Measurements from ENCODE around the gene UBIAD1.

UBIAD1 gene

DNA sequence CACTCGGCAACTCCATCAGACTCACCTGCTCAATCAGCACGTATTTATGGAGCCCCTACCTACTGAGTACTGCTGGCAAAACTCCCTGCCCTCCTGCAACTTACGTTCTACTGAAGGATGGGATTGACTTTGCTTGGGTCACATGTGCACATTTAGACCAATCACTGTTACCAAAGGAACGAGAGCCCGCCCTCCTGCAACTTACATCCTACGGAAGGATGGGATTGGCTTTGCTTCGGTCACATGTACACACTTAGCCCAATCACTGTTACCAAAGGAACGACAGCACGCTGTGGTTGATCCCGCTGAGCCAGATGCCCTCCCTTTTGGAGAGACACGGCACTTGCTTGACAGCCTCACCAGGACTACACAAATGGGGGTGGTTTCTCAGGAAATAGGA, 46.0 kb downstream of the UBIAD1 start:
- TF ChIP-seq, protein P1, sequence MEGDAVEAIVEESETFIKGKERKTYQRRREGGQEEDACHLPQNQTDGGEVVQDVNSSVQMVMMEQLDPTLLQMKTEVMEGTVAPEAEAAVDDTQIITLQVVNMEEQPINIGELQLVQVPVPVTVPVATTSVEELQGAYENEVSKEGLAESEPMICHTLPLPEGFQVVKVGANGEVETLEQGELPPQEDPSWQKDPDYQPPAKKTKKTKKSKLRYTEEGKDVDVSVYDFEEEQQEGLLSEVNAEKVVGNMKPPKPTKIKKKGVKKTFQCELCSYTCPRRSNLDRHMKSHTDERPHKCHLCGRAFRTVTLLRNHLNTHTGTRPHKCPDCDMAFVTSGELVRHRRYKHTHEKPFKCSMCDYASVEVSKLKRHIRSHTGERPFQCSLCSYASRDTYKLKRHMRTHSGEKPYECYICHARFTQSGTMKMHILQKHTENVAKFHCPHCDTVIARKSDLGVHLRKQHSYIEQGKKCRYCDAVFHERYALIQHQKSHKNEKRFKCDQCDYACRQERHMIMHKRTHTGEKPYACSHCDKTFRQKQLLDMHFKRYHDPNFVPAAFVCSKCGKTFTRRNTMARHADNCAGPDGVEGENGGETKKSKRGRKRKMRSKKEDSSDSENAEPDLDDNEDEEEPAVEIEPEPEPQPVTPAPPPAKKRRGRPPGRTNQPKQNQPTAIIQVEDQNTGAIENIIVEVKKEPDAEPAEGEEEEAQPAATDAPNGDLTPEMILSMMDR (conservative IDR thresholded peaks at IDR 0.05; ENCODE audit: low read depth) = no peak
- DNase-seq (ENCODE audit: low spot score) = no peak
- H3K27ac ChIP-seq = no peak overlapping the region
- ChIA-PET POLR2A (ENCODE audit: low non-redundant PET) (no interaction called here), CTCF (interaction anchor here (0.6 kb wide), 1 partner anchor 40 kb away, joined by 4 read pairs; no protein-coding TSS in a partner anchor)

DNA sequence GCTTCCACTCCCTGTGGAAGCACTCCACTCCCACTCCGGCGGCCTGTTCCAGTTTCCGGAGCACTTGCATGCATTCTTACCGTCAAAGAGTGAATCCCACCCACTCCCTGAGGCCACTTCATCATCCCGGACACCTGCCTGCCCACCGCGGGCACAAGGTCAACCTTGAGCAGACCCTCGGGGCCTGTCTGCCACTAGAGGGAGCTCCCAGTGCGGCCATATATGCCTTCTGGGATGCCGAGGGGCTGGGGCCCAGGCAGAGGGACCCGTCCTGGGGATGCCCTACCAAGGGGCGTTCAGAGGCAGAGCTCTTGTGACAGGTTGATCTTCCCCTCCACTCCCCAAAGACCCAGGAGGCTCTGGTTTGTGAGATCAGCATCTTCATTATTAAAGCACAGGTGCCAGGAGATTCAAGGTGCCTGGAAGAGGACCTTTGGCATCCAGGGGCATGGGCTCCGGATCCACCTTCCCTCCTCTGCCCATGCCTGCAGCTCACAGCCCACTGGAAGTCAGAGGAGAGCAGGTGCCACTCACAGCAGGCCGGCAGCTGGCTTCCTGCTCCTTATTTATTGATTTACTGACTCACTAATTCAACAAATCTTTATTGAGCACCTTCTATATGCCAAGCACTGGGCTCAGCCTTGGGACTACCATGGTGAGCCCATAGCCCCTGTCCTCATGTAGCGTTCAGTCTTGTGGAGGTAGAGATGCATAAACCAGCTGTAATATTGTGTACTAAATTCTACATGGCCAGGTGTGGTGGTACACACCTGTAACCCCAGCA, 47.3 kb downstream of the UBIAD1 start:
- TF ChIP-seq, protein P1 (conservative IDR thresholded peaks at IDR 0.05; ENCODE audit: low read depth) = no peak; the same call in 1 of the 2 replicates
- POLR2A ChIA-PET (ENCODE audit: low non-redundant PET) = no interaction called here
- H3K27ac ChIP-seq = no peak overlapping the region
- DNase-seq (ENCODE audit: low spot score) = no peak
- CTCF ChIA-PET = interaction anchor here (0.6 to 1.1 kb wide), 4 partner anchors 8 to 534 kb away, joined by 3 read pairs; no protein-coding TSS in a partner anchor

DNA sequence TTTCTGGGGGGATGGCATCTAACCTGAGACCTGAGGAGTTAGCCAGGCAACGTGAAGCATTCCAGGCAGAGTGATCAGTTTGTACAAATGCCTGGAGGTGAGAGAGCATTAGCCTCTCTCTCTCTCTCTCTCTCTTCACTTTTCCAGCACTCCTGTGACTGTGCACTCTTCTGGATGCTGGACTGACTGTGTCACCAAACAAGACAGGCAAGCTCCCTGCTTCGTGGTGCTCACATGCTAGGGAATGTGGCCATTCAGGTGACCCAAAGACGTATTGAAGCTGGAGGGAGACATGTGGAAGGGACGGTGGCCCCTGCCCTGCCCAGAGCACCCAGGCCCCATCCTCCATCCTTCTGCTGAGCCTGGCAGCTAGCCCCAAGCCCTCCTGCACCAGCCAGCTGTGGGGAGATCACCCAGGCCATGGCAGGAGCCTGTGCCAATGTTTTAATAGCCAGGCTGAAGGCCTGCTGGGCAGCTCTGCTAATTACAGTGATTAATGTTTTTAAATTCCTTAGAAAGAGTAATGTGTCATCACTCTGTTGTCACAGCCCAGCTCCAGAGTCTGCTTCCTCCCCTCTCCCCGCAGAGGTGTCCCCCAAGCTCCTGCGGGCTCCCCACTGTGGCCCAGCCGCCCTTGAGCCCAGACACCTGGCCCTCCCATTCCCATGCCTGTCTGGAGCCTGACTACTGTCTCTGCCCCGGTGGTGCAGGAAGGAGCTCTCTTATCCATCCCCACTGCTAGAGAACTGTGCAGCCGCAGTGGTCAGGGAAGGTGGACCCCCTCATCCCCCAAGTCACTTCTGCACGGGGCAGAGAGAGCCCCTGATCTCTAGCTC, 48.9 kb downstream of the UBIAD1 start:
- no peak for DNase-seq (ENCODE audit: low spot score)
- TF ChIP-seq, protein P1 (conservative IDR thresholded peaks at IDR 0.05; ENCODE audit: low read depth) = no peak
- ChIA-PET POLR2A (ENCODE audit: low non-redundant PET) (no interaction called here), CTCF (interaction anchor here (0.5 to 1.1 kb wide), 5 partner anchors 9 to 706 kb away, joined by 3 read pairs; no protein-coding TSS in a partner anchor)
- no peak overlapping the region; the same call in 1 of the 2 replicates for H3K27ac ChIP-seq

DNA sequence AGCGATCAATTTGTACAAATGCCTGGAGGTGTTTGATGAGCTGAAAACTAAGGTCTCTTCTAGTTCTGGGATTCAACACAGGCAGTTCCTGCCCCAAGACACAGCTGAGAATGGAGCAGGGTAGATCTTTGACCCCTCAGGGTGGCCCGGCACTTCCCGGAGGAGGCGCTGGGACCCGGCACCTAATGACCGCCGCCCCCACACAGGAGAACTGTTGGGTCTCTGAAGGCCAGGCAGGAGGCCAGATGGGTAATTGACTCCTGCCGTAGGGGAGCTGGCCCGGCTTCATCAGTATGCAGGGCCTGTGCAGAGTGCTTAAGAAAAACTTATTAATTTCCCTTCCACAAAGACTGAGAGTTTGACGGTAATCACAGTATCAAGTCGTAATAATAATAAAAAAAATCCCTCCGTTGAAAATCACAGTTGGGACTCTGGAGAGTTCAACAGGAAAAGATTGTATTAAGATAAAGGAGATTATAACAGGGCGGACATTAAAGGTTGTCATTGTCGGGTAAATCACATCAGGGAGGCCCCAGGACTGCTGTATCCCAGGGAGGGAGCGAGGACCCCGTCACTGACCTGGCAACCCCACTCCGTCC, 51.7 kb downstream of the UBIAD1 start:
- no peak overlapping the region for H3K27ac ChIP-seq
- ChIA-PET CTCF (interaction anchor here (0.6 kb wide), 1 partner anchor 321 kb away, joined by 3 read pairs; no protein-coding TSS in a partner anchor), POLR2A (ENCODE audit: low non-redundant PET) (no interaction called here)
- DNase-seq (ENCODE audit: low spot score) = no peak
- TF ChIP-seq, protein P1 (conservative IDR thresholded peaks at IDR 0.05; ENCODE audit: low read depth) = no peak

DNA sequence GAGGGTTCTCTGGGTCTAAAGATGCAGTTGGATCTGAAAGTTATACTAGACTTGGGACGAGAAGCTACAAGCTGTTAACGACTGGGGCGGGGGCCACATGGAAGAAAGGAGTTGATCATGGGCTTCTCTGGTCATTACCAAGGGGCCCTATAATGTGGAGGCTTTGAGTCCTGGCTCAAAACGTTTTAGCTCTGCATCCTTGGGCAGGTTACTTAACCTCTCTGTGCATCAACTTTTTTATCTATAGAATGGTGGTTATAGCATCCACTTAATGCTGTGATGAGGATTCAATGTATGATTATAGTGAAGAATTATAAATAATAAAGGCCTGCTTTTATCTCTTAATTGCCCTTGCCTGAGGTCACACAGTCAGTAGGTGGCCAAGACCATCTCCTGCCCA, 53.1 kb downstream of the UBIAD1 start:
- no peak for DNase-seq (ENCODE audit: low spot score)
- no peak overlapping the region for H3K27ac ChIP-seq
- POLR2A ChIA-PET (ENCODE audit: low non-redundant PET) = no interaction called here
- CTCF ChIA-PET = interaction anchor here (0.5 to 0.6 kb wide), 2 partner anchors 84 to 282 kb away, joined by 3 to 5 read pairs; no protein-coding TSS in a partner anchor
- TF ChIP-seq, protein P1 (conservative IDR thresholded peaks at IDR 0.05; ENCODE audit: low read depth) = no peak

DNA sequence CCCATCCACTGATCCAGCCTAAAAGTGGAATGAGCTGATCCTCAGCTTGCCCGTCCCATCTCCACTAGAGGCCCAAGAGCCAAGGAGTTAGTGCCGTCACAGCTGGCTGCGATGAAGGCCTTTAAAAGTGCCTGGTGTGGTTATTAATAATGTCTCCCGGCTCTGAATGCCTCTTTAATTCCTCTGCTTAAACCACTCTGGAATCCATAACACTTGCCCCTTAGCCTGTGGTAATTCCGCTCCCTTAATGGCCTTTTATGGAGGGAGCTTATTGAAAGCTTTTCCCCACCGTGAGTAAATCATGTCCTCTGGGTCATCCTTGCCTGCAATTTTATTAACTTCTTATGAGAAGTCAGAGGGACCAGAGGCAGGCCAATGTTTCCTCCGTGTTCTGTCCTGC, 55.4 kb downstream of the UBIAD1 start:
- TF ChIP-seq, protein P1 (conservative IDR thresholded peaks at IDR 0.05; ENCODE audit: low read depth) = no peak
- no peak for DNase-seq (ENCODE audit: low spot score)
- POLR2A ChIA-PET (ENCODE audit: low non-redundant PET) = interaction anchor here (0.6 kb wide), 1 partner anchor 13 kb away, joined by 6 read pairs; no protein-coding TSS in a partner anchor
- no peak overlapping the region for H3K27ac ChIP-seq
- CTCF ChIA-PET = interaction anchor here (1.5 kb wide), 1 partner anchor 8 kb away, joined by 3 read pairs; no protein-coding TSS in a partner anchor
